ENCODE results near the gene GPR32. TPM values are rescaled to one million over a fixed set of nuclear protein-coding genes. Genes with fewer than 3 reads are reported as not detected.
"Not testable (repeated sequence)": the region's sequence is repeated elsewhere in the genome, so short reads cannot be mapped to it uniquely, and the experiment has no call there.

Gene GPR32
- total RNA-seq (2013): 0.08 TPM
- not detected for polyA plus RNA-seq
- not detected in 2 replicates for polyA minus RNA-seq
- 0 to 0.12 (median 0) reads per million in 11 experiments for total RNA-seq

- H3K9ac ChIP-seq (ENCODE audit: insufficient read depth, low read length, poor library complexity, severe bottlenecking); H3K4me1 ChIP-seq (ENCODE audit: control insufficient read depth in 1 of 2, insufficient read depth in 2 of 2, low read length in 2 of 2); intact Hi-C loops (cut with micrococcal nuclease); H4K20me1 ChIP-seq (ENCODE audit: insufficient read depth, low read length); H3K9me3 Mint-ChIP-seq; H2AFZ ChIP-seq (ENCODE audit: insufficient read depth, low read depth, low read length, poor library complexity, severe bottlenecking); H3K79me2 ChIP-seq (ENCODE audit: insufficient read depth, low read length); H3K4me2 ChIP-seq (replicated peaks; ENCODE audit: extremely low read depth, low read length, poor library complexity, severe bottlenecking); DNase-seq; H3K4me3 Mint-ChIP-seq; H3K36me3 Mint-ChIP-seq; H3K4me1 Mint-ChIP-seq; H3K9me3 ChIP-seq (replicated peaks in 1 of 2; ENCODE audit: control insufficient read depth in 1 of 2, insufficient read depth in 1 of 2, low read length in 2 of 2); H3K27ac ChIP-seq (ENCODE audit: low read depth in 1 of 2, low read length in 2 of 2); H3K27ac Mint-ChIP-seq; H3K4me3 ChIP-seq (replicated peaks in 1 of 3; ENCODE audit: low read depth in 2 of 3, low read length in 3 of 3); H3K36me3 ChIP-seq (replicated peaks in 1 of 2; ENCODE audit: control insufficient read depth in 1 of 2, insufficient read depth in 2 of 2, low read length in 2 of 2); H3K27me3 ChIP-seq (ENCODE audit: control insufficient read depth in 2 of 2, insufficient read depth in 2 of 2, low read length in 2 of 2): not testable (repeated sequence)
- 100% methylated on average over 1 of the region's 2 CpGs for WGBS (ENCODE audit: insufficient coverage)
- H3K27me3 Mint-ChIP-seq (ENCODE audit: low read depth in 3 of 3): peaks cover 6 to 17% (median 10%) of the 10 kb centered on the region in 3 donors
Measured at GRCh38 chr19:50770164-50770563, at the start of gene GPR32. TSS of gene GPR32 (plus strand) at chr19:50770464. CDS start at chr19:50770601, 137 bp downstream.

GRCh38 chr19:50720921-50721381 is 49.3 kb upstream of the GPR32 start:
- 38% methylated on average over 6 of the region's 8 CpGs for WGBS (ENCODE audit: insufficient coverage)
- Mint-ChIP-seq H3K4me3 (no peak overlapping the region), H3K9me3 (peaks cover 0 to 21% (median 12%) of the 10 kb centered on the region in 7 donors), H3K27ac (no peak overlapping the region), H3K36me3 (no peaks in the 10 kb centered on the region), H3K27me3 (ENCODE audit: low read depth in 3 of 3) (peaks cover 55 to 84% (median 70%) of the 10 kb centered on the region in 3 donors), H3K4me1 (peaks cover 41% of the 10 kb centered on the region)
- no peaks in the 10 kb centered on the region for H4K20me1 ChIP-seq (ENCODE audit: insufficient read depth, low read length)
- H3K27ac ChIP-seq (ENCODE audit: low read depth in 1 of 2, low read length in 2 of 2): no peak overlapping the region
- no peaks in the 10 kb centered on the region for H3K36me3 ChIP-seq (replicated peaks in 1 of 2; ENCODE audit: control insufficient read depth in 1 of 2, insufficient read depth in 2 of 2, low read length in 2 of 2)
- no peak overlapping the region for H3K4me3 ChIP-seq (replicated peaks in 1 of 3; ENCODE audit: low read depth in 2 of 3, low read length in 3 of 3)
- H3K79me2 ChIP-seq (ENCODE audit: insufficient read depth, low read length): peaks cover 10% of the 10 kb centered on the region
- H3K4me1 ChIP-seq (ENCODE audit: control insufficient read depth in 1 of 2, insufficient read depth in 2 of 2, low read length in 2 of 2): peaks cover 31 to 45% of the 10 kb centered on the region in 2 donors
- no peaks in the 10 kb centered on the region for H3K9me3 ChIP-seq (replicated peaks in 1 of 2; ENCODE audit: control insufficient read depth in 1 of 2, insufficient read depth in 1 of 2, low read length in 2 of 2)
- no peak overlapping the region for H3K9ac ChIP-seq (ENCODE audit: insufficient read depth, low read length, poor library complexity, severe bottlenecking)
- H3K4me2 ChIP-seq (replicated peaks; ENCODE audit: extremely low read depth, low read length, poor library complexity, severe bottlenecking): no peak overlapping the region
- TF ChIP-seq, protein P1, sequence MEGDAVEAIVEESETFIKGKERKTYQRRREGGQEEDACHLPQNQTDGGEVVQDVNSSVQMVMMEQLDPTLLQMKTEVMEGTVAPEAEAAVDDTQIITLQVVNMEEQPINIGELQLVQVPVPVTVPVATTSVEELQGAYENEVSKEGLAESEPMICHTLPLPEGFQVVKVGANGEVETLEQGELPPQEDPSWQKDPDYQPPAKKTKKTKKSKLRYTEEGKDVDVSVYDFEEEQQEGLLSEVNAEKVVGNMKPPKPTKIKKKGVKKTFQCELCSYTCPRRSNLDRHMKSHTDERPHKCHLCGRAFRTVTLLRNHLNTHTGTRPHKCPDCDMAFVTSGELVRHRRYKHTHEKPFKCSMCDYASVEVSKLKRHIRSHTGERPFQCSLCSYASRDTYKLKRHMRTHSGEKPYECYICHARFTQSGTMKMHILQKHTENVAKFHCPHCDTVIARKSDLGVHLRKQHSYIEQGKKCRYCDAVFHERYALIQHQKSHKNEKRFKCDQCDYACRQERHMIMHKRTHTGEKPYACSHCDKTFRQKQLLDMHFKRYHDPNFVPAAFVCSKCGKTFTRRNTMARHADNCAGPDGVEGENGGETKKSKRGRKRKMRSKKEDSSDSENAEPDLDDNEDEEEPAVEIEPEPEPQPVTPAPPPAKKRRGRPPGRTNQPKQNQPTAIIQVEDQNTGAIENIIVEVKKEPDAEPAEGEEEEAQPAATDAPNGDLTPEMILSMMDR (IDR thresholded peaks at IDR 0.05): no peak
- no peak overlapping the region for H2AFZ ChIP-seq (ENCODE audit: insufficient read depth, low read depth, low read length, poor library complexity, severe bottlenecking)
- peak; percentile 15 to 62 (median 32) for DNase-seq
- intact Hi-C loops (cut with micrococcal nuclease): loop anchor here in 1 of 2 donors (5.0 kb wide), 1 partner anchor 61 kb away; no protein-coding TSS in a partner anchor
- peaks cover 5 to 59% of the 10 kb centered on the region in 2 donors for H3K27me3 ChIP-seq (ENCODE audit: control insufficient read depth in 2 of 2, insufficient read depth in 2 of 2, low read length in 2 of 2)

Data from CD14-positive monocyte (primary cell).